ENCODE results near the gene MAD1L1. TPM values are rescaled to one million over a fixed set of nuclear protein-coding genes. Genes with fewer than 3 reads are reported as not detected.

The MAD1L1 gene
- polyA plus RNA-seq, 6 donors from 2014 or later: 109 to 209 (median 158) TPM

DNA sequence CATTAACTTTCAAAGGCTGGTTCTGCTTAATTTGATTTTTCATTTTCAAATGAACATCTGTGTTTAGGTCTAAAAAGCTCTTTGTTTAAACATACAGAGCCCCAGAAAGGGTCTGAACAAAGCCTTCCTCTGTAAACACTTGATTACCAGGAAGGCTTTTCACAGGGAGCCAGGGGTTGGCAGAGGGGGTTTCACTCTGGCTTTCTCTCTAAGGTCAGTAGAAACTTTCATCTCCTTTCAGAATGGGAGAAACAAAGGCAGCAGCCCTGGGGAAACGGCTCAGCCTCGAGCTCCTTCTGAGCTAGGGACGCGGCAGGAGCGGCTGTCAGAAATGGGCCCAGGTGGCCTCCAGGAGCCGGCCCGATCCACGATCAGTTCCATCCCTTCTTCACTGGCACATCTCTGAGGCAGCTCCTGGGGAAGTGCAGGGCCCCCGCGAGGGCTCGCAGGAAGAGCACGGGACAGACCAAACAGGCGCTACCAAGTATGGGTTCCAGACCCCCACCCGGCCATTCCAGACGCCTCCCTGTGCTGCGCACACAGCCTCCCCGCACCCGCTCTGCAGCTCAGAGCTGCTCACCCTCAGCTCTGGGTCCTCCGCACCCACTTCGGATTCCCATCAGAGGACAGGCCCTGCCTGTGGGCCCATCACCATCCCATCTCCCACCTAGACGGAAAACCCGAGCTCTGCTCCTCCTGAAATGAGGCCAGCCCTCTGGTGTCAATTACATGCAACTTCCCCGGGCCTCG, 124.1 kb downstream of the MAD1L1 start:
- no peaks in the 10 kb centered on the region for H3K27me3 Mint-ChIP-seq
- peaks cover 46 to 68% (median 52%) of the 10 kb centered on the region in 3 donors for H3K4me1 Mint-ChIP-seq
- H3K36me3 Mint-ChIP-seq: peaks cover 0 to 12% of the 10 kb centered on the region in 2 donors
- no peak for DNase-seq
- H3K9me3 Mint-ChIP-seq: no peaks in the 10 kb centered on the region
- peak overlapping the region in 5 of 6 donors; percentile 28 to 67 (median 57) for H3K27ac Mint-ChIP-seq
- H3K4me3 Mint-ChIP-seq: peak overlapping the region in 1 of 8 donors; percentile 25
- ATAC-seq (ENCODE audit: low read depth in 2 of 2): no peak

DNA sequence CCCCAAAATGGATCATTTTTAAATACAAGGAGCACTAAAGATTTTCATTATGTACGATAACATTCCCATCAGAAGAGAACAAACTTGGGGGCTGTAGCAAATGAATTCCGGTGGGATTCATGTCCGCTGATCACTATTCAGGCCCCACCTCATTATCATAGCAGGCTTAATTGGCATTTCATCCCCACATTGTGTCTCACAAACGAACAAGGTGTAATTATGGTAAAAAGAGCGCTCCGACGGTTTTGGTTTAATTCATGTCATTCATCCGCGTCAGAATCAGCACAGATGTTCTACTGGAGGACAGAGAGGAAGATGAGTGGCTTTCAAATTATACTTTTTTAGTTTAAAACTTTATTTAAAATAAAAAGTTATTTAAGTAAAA, 124.7 kb downstream of the MAD1L1 start:
- Mint-ChIP-seq H3K27me3 (no peaks in the 10 kb centered on the region), H3K36me3 (peaks cover 0 to 12% of the 10 kb centered on the region in 2 donors), H3K9me3 (no peaks in the 10 kb centered on the region), H3K4me1 (peaks cover 41 to 72% (median 51%) of the 10 kb centered on the region in 3 donors), H3K27ac (peak overlapping the region in 2 of 6 donors; percentile 42 to 58), H3K4me3 (no peak overlapping the region)
- ATAC-seq (ENCODE audit: low read depth in 2 of 2) (no peak), DNase-seq (no peak)

DNA sequence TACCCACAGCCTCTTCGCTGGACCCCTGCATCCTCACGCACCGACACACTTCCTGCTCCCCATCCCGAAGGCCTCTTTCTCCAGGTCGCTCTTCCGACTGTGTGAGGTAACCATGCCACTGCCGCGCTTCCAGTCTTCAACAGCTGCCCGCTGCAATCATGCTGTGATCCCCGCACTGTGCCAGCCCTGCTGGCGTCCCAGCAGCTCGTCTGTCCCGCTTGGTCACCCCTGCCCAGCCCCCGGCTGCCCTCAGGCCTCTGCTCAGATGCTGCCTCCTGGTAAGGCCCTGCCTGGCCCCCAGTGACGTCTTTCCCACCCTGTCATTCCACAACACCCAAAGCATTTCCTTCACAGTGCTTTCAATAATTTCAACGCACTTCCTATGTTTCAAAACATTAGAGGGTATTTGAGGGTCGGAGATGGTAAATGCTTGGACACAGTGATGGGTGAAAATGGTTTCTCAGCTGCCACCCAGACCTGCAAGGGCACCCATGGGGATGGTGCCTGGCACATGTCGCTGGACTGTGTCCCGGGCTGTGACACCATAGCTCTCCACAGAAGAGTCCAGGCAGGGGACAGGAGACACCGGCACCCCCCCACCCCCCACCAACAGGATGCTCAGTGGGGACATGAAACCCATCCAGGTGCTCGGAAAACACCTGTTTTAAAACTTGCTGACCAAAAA, 125.2 kb downstream of the MAD1L1 start:
- H3K27me3 Mint-ChIP-seq: no peaks in the 10 kb centered on the region
- H3K9me3 Mint-ChIP-seq: no peaks in the 10 kb centered on the region
- peaks cover 37 to 70% (median 48%) of the 10 kb centered on the region in 3 donors for H3K4me1 Mint-ChIP-seq
- DNase-seq (no peak), ATAC-seq (ENCODE audit: low read depth in 2 of 2) (no peak)
- H3K36me3 Mint-ChIP-seq: peaks cover 0 to 12% of the 10 kb centered on the region in 2 donors
- H3K27ac Mint-ChIP-seq: peak overlapping the region in 3 of 6 donors; percentile 12 to 65 (median 58)
- peak overlapping the region in 1 of 8 donors; percentile 32 for H3K4me3 Mint-ChIP-seq

DNA sequence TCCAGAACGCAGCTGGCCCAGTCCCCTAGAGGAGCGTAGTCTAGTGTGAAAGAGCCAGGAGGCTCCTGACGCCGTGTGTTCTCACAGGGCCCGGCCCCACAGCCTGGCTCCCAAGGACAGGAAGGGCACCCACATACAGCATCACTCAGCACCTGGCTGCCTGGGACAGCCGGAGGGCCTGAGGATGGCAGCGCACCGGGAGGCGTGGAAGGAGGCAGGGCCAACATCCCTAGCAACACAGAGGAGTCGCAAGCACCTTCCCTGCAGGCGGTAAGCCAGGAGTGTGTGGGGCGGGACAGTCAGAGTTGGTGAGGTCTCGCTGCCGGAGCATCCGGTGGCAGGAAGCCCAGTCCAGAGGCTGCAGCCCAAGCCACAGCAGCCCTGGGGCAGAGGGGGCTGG, 125.8 kb downstream of the MAD1L1 start:
- H3K4me1 Mint-ChIP-seq: peaks cover 37 to 70% (median 47%) of the 10 kb centered on the region in 3 donors
- H3K4me3 Mint-ChIP-seq: no peak overlapping the region
- H3K27me3 Mint-ChIP-seq: no peaks in the 10 kb centered on the region
- DNase-seq (no peak), ATAC-seq (ENCODE audit: low read depth in 2 of 2) (no peak)
- H3K36me3 Mint-ChIP-seq: peaks cover 0 to 12% of the 10 kb centered on the region in 2 donors
- H3K9me3 Mint-ChIP-seq: no peaks in the 10 kb centered on the region
- peak overlapping the region in 1 of 6 donors; percentile 58 for H3K27ac Mint-ChIP-seq

DNA sequence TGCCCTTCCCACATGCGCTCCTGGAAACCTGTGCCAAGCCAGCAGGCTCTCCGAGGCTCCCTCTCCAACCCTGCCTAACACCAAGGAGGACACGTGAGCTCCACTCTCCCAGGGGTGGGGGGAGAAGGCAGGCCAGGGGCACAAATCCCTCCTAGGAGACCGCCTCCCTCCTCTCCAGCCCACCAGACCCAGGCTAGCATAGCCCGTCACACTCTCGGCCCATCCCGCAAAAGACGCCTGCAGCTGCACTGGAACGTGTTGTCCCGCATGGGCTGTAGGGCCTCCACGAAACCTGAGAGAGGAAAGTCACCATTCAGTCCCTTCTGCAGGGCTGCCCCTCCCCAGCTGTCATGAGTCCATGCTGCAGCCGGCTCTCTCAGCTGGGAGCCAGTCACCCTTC, 126.3 kb downstream of the MAD1L1 start:
- H3K4me3 Mint-ChIP-seq: no peak overlapping the region
- H3K4me1 Mint-ChIP-seq: peaks cover 36 to 72% (median 43%) of the 10 kb centered on the region in 3 donors

DNA sequence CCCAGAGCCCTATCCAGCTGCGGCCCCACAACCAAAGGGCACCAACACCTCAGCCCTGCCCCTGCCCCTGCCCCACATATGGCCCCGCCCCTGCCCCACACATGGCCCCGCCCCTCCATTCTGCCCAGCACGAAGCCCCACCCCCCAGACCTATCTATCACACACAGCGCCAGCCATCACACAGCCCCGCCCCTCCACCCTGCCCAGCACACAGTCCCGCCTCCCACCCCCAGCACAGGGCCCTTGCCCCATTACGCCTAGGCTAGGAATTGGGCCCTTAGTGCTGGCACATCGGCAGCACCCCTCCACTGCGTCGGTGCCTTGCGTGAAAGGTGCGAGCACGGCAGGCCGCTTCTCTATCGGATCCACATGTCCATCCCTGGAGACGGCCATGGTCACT, 126.8 kb downstream of the MAD1L1 start:
- peaks cover 37 to 67% (median 38%) of the 10 kb centered on the region in 3 donors for H3K4me1 Mint-ChIP-seq
- peaks cover 0 to 12% of the 10 kb centered on the region in 2 donors for H3K36me3 Mint-ChIP-seq
- ATAC-seq (ENCODE audit: low read depth in 2 of 2) (no peak), DNase-seq (no peak)
- H3K27me3 Mint-ChIP-seq: no peaks in the 10 kb centered on the region
- peak overlapping the region in 2 of 6 donors; percentile 30 to 74 for H3K27ac Mint-ChIP-seq
- H3K9me3 Mint-ChIP-seq: no peaks in the 10 kb centered on the region
- H3K4me3 Mint-ChIP-seq: no peak overlapping the region

More for the DNA sequence above, 126.3 kb downstream of the MAD1L1 start:
- no peak for ATAC-seq (ENCODE audit: low read depth in 2 of 2)
- H3K27me3 Mint-ChIP-seq: no peaks in the 10 kb centered on the region
- peaks cover 0 to 12% of the 10 kb centered on the region in 2 donors for H3K36me3 Mint-ChIP-seq
- DNase-seq: no peak
- no peaks in the 10 kb centered on the region for H3K9me3 Mint-ChIP-seq
- H3K27ac Mint-ChIP-seq: peak overlapping the region in 1 of 6 donors; percentile 53

DNA sequence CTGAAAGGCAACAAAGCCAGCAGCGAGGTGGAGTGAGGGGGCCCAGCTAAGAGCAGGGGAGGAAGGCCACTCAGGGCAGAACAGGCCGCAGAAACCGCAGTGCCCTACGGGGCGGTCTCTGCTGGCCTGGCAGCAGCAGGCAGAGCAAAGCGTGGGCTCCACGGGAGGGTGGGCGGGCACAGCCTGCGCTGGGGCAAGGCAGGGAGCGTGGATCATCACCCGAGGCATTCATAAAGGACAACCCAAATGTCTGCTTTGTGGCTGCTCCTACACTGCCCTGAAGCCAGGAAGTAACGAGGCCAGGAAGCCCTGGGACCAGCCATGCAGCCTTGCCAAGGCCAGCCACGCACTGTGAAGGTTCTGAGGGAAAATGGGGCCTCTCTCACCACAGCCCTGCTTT, 127.5 kb downstream of the MAD1L1 start:
- DNase-seq: no peak
- Mint-ChIP-seq H3K9me3 (no peaks in the 10 kb centered on the region), H3K4me1 (peaks cover 38 to 67% (median 40%) of the 10 kb centered on the region in 3 donors), H3K4me3 (no peak overlapping the region), H3K36me3 (peaks cover 0 to 7% of the 10 kb centered on the region in 2 donors), H3K27me3 (no peaks in the 10 kb centered on the region), H3K27ac (peak overlapping the region in 5 of 6 donors; percentile 24 to 88 (median 74))
- no peak for ATAC-seq (ENCODE audit: low read depth in 2 of 2)

DNA sequence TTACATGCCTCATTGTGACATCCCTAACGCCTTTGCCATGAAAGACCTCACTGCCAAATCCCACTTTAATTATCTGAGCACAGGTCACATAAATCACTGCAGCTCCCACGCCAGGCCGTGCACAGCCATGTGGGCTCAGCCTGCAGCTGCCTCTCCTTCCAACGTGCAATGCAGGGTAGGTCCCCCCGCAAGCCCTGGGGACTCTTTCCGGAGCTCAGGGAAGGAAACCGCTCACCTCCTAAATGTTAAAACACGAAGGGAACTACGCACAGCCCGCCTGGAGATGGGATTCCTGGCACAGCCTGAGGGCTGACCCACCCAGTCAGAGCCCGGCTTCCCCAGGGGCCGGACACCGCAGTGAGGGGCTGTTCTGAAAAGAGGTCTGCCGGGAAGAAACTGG, 128.0 kb downstream of the MAD1L1 start:
- no peaks in the 10 kb centered on the region for H3K27me3 Mint-ChIP-seq
- peak overlapping the region in 3 of 8 donors; percentile 31 to 84 (median 39) for H3K4me3 Mint-ChIP-seq
- H3K9me3 Mint-ChIP-seq: no peaks in the 10 kb centered on the region
- ATAC-seq (ENCODE audit: low read depth in 2 of 2) (no peak), DNase-seq (no peak)
- peaks cover 0 to under 1% of the 10 kb centered on the region in 2 donors for H3K36me3 Mint-ChIP-seq
- H3K27ac Mint-ChIP-seq: peak overlapping the region in 4 of 6 donors; percentile 74 to 91 (median 78)
- peaks cover 38 to 67% (median 40%) of the 10 kb centered on the region in 3 donors for H3K4me1 Mint-ChIP-seq

DNA sequence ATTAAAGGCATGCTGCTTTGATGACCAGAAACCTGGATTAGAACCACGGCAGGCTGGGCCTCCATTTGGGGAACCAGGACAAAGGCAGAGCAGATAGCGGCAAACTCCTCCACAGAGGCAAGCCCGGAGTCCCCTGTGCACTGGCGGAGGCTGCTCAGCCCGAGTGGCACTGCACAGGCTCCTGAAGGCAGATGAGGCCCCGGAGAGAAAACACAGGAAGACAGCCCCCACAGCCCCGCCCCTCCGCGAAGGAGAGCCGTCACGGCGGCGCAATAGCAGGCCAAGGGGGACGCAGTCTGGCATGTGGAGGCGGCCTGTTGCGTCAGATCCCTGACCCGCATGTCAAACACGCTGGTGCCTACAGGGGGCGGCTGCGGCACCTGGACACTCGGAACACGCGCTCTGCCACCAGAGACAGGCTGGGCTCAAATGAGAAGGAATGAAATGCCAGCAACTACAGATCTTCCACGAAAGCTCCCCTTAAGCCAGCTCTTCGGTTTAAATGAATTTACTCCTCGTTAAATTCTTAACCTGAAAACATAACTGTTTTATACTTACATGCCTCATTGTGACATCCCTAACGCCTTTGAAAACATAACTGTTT, 128.5 kb downstream of the MAD1L1 start:
- Mint-ChIP-seq H3K4me1 (peaks cover 42 to 70% (median 45%) of the 10 kb centered on the region in 3 donors), H3K4me3 (peak overlapping the region in 7 of 8 donors; percentile 15 to 84 (median 45)), H3K27ac (peak overlapping the region in 5 of 6 donors; percentile 61 to 91 (median 74)), H3K36me3 (no peaks in the 10 kb centered on the region), H3K9me3 (no peaks in the 10 kb centered on the region), H3K27me3 (no peaks in the 10 kb centered on the region)
- peak; percentile 84 for DNase-seq
- peak; percentile 25 to 31 for ATAC-seq (ENCODE audit: low read depth in 2 of 2)

DNA sequence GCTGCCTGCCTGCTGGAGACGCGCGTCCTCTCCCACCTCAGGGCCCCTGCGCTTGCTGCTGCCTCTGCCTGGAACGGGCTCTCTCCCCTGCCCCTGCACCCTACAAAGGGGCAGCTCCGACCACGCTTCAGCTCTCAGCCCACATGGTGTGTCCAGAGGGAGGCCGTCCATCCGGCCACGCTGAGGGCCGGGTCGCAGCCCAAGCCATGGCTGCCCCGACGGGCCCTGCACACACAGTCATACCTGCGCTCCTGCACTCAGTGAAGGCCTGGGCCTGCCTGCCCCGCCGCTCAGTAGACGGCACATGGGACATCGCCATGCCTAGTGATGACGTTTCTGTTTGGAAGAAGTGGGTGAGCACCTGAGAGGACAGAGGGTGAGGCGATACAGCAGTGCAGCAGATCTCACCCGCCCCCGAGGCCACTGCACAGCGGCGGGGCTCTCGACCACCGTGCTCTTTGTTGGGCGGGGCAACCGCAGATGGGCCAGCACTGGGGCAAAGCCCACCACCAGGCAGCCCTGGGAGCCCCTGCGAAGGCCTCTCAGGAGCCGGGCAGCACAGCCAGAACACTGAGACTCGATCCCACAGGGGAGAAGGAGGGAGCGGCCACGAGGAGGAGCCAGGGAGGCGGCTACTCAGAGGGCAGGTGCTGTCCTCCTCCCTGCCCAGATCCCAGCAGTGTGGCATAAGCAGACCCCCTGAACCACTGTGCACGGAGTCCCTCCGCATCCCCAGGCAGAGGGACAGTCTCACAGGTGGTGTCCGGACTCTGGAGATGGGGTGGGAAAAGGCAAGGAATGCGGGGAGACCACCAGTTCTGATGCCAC, 129.5 kb downstream of the MAD1L1 start:
- H3K9me3 Mint-ChIP-seq: no peaks in the 10 kb centered on the region

DNA sequence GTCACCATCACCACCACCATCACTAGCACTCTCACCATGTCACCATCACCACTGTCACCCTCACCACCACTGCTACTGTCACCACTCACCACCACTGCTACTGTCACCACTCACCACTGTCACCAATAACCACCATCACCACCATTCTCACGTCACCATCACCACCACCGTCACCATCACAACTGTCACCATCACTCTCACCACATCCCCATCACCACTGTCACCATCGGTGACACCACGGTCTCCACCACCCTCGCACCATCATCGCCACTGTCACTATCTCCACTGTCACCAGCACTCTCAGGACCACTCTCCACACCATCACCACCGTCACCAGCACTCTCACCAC, 130.4 kb downstream of the MAD1L1 start:
- Mint-ChIP-seq H3K4me1 (peaks cover 47 to 76% (median 59%) of the 10 kb centered on the region in 3 donors), H3K9me3 (no peaks in the 10 kb centered on the region), H3K27ac (peak overlapping the region in 5 of 6 donors; percentile 74 to 96 (median 94)), H3K36me3 (no peaks in the 10 kb centered on the region), H3K27me3 (no peaks in the 10 kb centered on the region), H3K4me3 (peak overlapping the region in 1 of 8 donors; percentile 26)
- DNase-seq: no peak
- no peak for ATAC-seq (ENCODE audit: low read depth in 2 of 2)

More for the DNA sequence above, 129.5 kb downstream of the MAD1L1 start:
- Mint-ChIP-seq H3K36me3 (no peaks in the 10 kb centered on the region), H3K27ac (peak overlapping the region in 4 of 6 donors; percentile 57 to 91 (median 74)), H3K4me3 (peak overlapping the region in 4 of 8 donors; percentile 6 to 84 (median 40)), H3K27me3 (no peaks in the 10 kb centered on the region), H3K4me1 (peaks cover 48 to 74% (median 54%) of the 10 kb centered on the region in 3 donors)
- ATAC-seq (ENCODE audit: low read depth in 2 of 2) (no peak), DNase-seq (no peak)

DNA sequence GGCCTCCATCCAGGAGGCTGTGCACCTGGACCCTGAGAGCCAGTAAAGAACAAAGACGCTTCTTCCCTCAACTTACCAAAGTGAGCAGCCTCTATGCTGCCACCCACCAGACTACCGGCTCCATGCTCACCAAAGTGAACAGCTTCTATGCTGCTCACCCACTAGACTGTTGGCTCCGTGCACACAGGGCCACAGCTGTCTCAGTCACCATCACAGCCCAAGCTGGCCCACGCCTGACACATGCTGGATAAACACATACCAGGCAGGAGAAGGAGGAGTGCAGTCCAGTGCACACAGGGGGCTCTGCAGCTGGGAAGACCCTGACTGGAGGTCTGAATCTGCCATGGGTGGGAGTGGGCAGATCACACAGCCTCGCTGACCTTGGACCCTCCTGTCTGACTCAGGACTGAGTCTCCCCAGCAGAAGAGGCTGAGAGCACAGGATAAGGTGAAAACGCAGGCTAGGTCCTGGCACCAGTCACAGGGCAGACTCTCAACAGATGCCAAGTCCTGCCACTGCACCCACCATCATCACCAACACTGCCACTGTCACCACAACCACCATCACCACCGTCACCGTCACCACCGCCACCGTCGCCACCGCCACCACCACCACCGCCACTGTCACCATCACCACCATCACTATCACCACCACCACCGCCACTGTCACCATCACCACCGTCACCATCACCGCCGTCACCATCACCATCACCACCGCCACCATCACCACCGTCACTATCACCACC, 130.9 kb downstream of the MAD1L1 start:
- Mint-ChIP-seq H3K4me1 (peaks cover 49 to 78% (median 65%) of the 10 kb centered on the region in 3 donors), H3K36me3 (no peaks in the 10 kb centered on the region), H3K27ac (peak overlapping the region; percentile 74 to 96 (median 88)), H3K9me3 (no peaks in the 10 kb centered on the region), H3K27me3 (no peaks in the 10 kb centered on the region), H3K4me3 (peak overlapping the region in 2 of 8 donors; percentile 45 to 70)
- DNase-seq (no peak), ATAC-seq (ENCODE audit: low read depth in 2 of 2) (no peak)

All from naive B cell (primary cell).